T-cell (primary cell): ENCODE data around the gene ANKRD33B. TPM values are rescaled to one million over a fixed set of nuclear protein-coding genes. Genes with fewer than 3 reads are reported as not detected.

Source experiments
- ATAC-seq, 4 experiments: fragments of 200-7000 bp in 3 of 4; fragments of 150-1000 bp in 1 of 4; cut with Tn5 transposase; replicated peaks in 1 of 4; 1 replicate in 3 of 4; 2 replicates in 1 of 4; pipeline ENCODE4 v1.10.0; 2021; ENCODE audit warnings: moderate library complexity in 3 of 4, mild to moderate bottlenecking in 2 of 4, moderate number of reproducible peaks in 1 of 4
- CTCF ChIA-PET, 2 donors: fragments of 300-600 bp; sonication (Branson Sonifier 250); formaldehyde crosslinking; loops; one replicate each; lab custom pipeline; 2022; ENCODE audit warnings: antibody characterized with exemption in 2 of 2; lab: Charles Lee
- POLR2A ChIA-PET, 2 donors: fragments of 300-600 bp; sonication (Branson Sonifier 250); formaldehyde crosslinking; loops; one replicate each; lab custom pipeline; 2022; ENCODE audit warnings: antibody characterized with exemption in 2 of 2; lab: Charles Lee
- DNase-seq, 35 experiments: peaks; one replicate each; pipeline versions ENCODE4 v3.0.0 to v3.0.0-alpha.2; 2013 to 2023
- H3K27ac ChIP-seq: one replicate; pipeline ENCODE4 v1.5.1; 2013; ENCODE audit warnings: low read length
- H3K27me3 ChIP-seq, 2 experiments: replicated peaks in 1 of 2; 1 replicate in 1 of 2; 2 replicates in 1 of 2; pipeline versions ENCODE4 v1.6.1 to v1.7.0; 2013; ENCODE audit warnings: low read length in 1 of 2, mixed read lengths in 1 of 2; ENCODE audit not compliant: control insufficient read depth in 2 of 2, insufficient read depth in 2 of 2; ENCODE audit errors: extremely low read depth in 1 of 2
- H3K36me3 ChIP-seq, 2 donors: 1 replicate in 1 of 2; 2 replicates in 1 of 2; pipeline versions ENCODE4 v1.6.1 to v1.7.0; 2013; ENCODE audit warnings: low read length in 1 of 2; ENCODE audit not compliant: control insufficient read depth in 2 of 2, insufficient read depth in 1 of 2; ENCODE audit errors: extremely low read depth in 1 of 2
- H3K4me1 ChIP-seq, 2 experiments: 1 replicate in 1 of 2; 2 replicates in 1 of 2; pipeline versions ENCODE4 v1.6.1 to v1.7.0; 2013; ENCODE audit warnings: low read length in 2 of 2, mixed read lengths in 1 of 2; ENCODE audit not compliant: insufficient read depth in 2 of 2, control insufficient read depth in 1 of 2; ENCODE audit errors: extremely low read depth in 1 of 2
- H3K4me3 ChIP-seq, 2 donors: 1 replicate in 1 of 2; 2 replicates in 1 of 2; pipeline versions ENCODE4 v1.5.1 to v1.7.0; 2013; ENCODE audit warnings: mild to moderate bottlenecking in 2 of 2, low read length in 1 of 2, moderate library complexity in 1 of 2; ENCODE audit not compliant: control insufficient read depth in 1 of 2; ENCODE audit errors: extremely low read depth in 1 of 2
- H3K9me3 ChIP-seq: 2 replicates; pipeline ENCODE4 v1.7.0; 2013
- H3K27ac Mint-ChIP-seq, 2 donors: one replicate each; pipeline ENCODE4 v1.8.0; 2020 to 2021; ENCODE audit warnings: mild to moderate bottlenecking in 2 of 2, mixed read lengths in 2 of 2
- H3K27me3 Mint-ChIP-seq, 2 donors: one replicate each; pipeline ENCODE4 v1.8.0; 2021 to 2022; ENCODE audit warnings: mixed read lengths in 2 of 2
- H3K36me3 Mint-ChIP-seq: one replicate; pipeline ENCODE4 v1.8.0; 2021; ENCODE audit warnings: mixed read lengths
- H3K4me1 Mint-ChIP-seq, 3 donors: one replicate each; pipeline ENCODE4 v1.8.0; 2020 to 2022; ENCODE audit warnings: mixed read lengths in 3 of 3, mild to moderate bottlenecking in 1 of 3
- H3K4me3 Mint-ChIP-seq, 3 donors: one replicate each; pipeline ENCODE4 v1.8.0; 2020 to 2022; ENCODE audit warnings: mild to moderate bottlenecking in 3 of 3, mixed read lengths in 3 of 3, moderate library complexity in 3 of 3
- H3K9me3 Mint-ChIP-seq, 3 donors: one replicate each; pipeline ENCODE4 v1.8.0; 2020 to 2022; ENCODE audit warnings: mixed read lengths in 3 of 3
- WGBS: methylation state at CpG from one replicate; pipeline ENCODE4 v1.1.5; 2013; ENCODE audit warnings: missing lambda C conversion rate; ENCODE audit not compliant: insufficient coverage; 5-methylcytosine and 5-hydroxymethylcytosine counted together
- total RNA-seq, 35 experiments: library from RNA in 6 of 35; stranded (reverse) in 6 of 35; fragments of 120-200 nt in 1 of 35; gene quantifications; one replicate each; pipeline versions ENCODE4 v1.2.1 to v1.2.4 and lab custom pipeline; 2013 to 2026

Gene ANKRD33B
- total RNA-seq, 5 donors from 2014 or later (not counting 1 experiment from before 2014, with no cell fraction given): 1.0 to 4.1 (median 2.4) TPM

- no peak overlapping the region for H3K27ac Mint-ChIP-seq
- H3K4me1 ChIP-seq: no peaks in the 10 kb centered on the region
- ChIA-PET POLR2A (no interaction called here), CTCF (interaction anchor here in 1 of 2 donors (0.6 kb wide), 1 partner anchor 316 kb away, joined by 3 read pairs; no protein-coding TSS in a partner anchor)
- H3K36me3 Mint-ChIP-seq: peaks cover 4% of the 10 kb centered on the region
- H3K27me3 Mint-ChIP-seq: no peaks in the 10 kb centered on the region
- peaks cover 0 to 7% of the 10 kb centered on the region in 2 experiments for H3K27me3 ChIP-seq
- DNase-seq (no peak), ATAC-seq (no peak)
- WGBS: 91% methylated on average over 11 of the region's 14 CpGs
- no peak overlapping the region for H3K27ac ChIP-seq
- peaks cover 0 to 6% (median 0%) of the 10 kb centered on the region in 3 donors for H3K9me3 Mint-ChIP-seq
- H3K36me3 ChIP-seq: no peaks in the 10 kb centered on the region
- no peak overlapping the region for H3K4me3 ChIP-seq
- H3K9me3 ChIP-seq: no peaks in the 10 kb centered on the region
- H3K4me1 Mint-ChIP-seq: no peaks in the 10 kb centered on the region
- H3K4me3 Mint-ChIP-seq: no peak overlapping the region
Measured at GRCh38 chr5:10521466-10522223, 42.2 kb upstream of the ANKRD33B start.

GRCh38 chr5:10522224-10522611 lies 41.7 kb upstream of the ANKRD33B start:
- ChIA-PET CTCF (no interaction called here), POLR2A (no interaction called here)
- H3K27ac ChIP-seq: no peak overlapping the region
- H3K9me3 Mint-ChIP-seq: peaks cover 0 to 6% (median 0%) of the 10 kb centered on the region in 3 donors
- no peaks in the 10 kb centered on the region for H3K9me3 ChIP-seq
- H3K4me1 Mint-ChIP-seq: no peaks in the 10 kb centered on the region
- no peak overlapping the region for H3K4me3 ChIP-seq
- H3K4me1 ChIP-seq: no peaks in the 10 kb centered on the region
- H3K27me3 Mint-ChIP-seq: no peaks in the 10 kb centered on the region
- no peak for ATAC-seq
- peaks cover 0 to 6% of the 10 kb centered on the region in 2 experiments for H3K27me3 ChIP-seq
- 100% methylated on average over 2 of the region's 4 CpGs for WGBS
- no peak overlapping the region for H3K27ac Mint-ChIP-seq
- no peaks in the 10 kb centered on the region for H3K36me3 ChIP-seq
- H3K4me3 Mint-ChIP-seq: no peak overlapping the region
- peaks cover 4% of the 10 kb centered on the region for H3K36me3 Mint-ChIP-seq
- DNase-seq: no peak

GRCh38 chr5:10524376-10525123 lies 39.3 kb upstream of the ANKRD33B start:
- Mint-ChIP-seq H3K27me3 (no peaks in the 10 kb centered on the region), H3K36me3 (peaks cover 4% of the 10 kb centered on the region), H3K4me1 (no peaks in the 10 kb centered on the region), H3K27ac (no peak overlapping the region), H3K4me3 (no peak overlapping the region), H3K9me3 (peaks cover 0 to 6% (median 0%) of the 10 kb centered on the region in 3 donors)
- ATAC-seq: no peak
- POLR2A ChIA-PET: no interaction called here
- Histone ChIP-seq H3K27me3 (peaks cover 0 to 3% of the 10 kb centered on the region in 2 experiments), H3K4me1 (no peaks in the 10 kb centered on the region), H3K36me3 (no peaks in the 10 kb centered on the region), H3K9me3 (no peaks in the 10 kb centered on the region), H3K4me3 (no peak overlapping the region), H3K27ac (no peak overlapping the region)
- DNase-seq: no peak
- 85% methylated on average over 14 of the region's 19 CpGs for WGBS
- CTCF ChIA-PET: interaction anchor here in 1 of 2 donors (0.6 kb wide), 1 partner anchor 49 kb away, joined by 3 read pairs; no protein-coding TSS in a partner anchor

GRCh38 chr5:10525124-10525495 lies 38.8 kb upstream of the ANKRD33B start:
- ChIA-PET CTCF (interaction anchor here in 1 of 2 donors (0.6 kb wide), 1 partner anchor 49 kb away, joined by 3 read pairs; no protein-coding TSS in a partner anchor), POLR2A (no interaction called here)
- H3K27ac Mint-ChIP-seq: no peak overlapping the region
- no peaks in the 10 kb centered on the region for H3K27me3 Mint-ChIP-seq
- ATAC-seq (no peak), DNase-seq (no peak)
- Histone ChIP-seq H3K36me3 (no peaks in the 10 kb centered on the region), H3K9me3 (no peaks in the 10 kb centered on the region), H3K27me3 (peaks cover 0 to 3% of the 10 kb centered on the region in 2 experiments), H3K4me1 (no peaks in the 10 kb centered on the region), H3K4me3 (no peak overlapping the region), H3K27ac (no peak overlapping the region)
- peaks cover 0 to 6% (median 0%) of the 10 kb centered on the region in 3 donors for H3K9me3 Mint-ChIP-seq
- no peaks in the 10 kb centered on the region for H3K4me1 Mint-ChIP-seq
- H3K4me3 Mint-ChIP-seq: no peak overlapping the region
- H3K36me3 Mint-ChIP-seq: peaks cover 4% of the 10 kb centered on the region
- 100% methylated on average over 1 of the region's 4 CpGs for WGBS

GRCh38 chr5:10527281-10527950 lies 36.5 kb upstream of the ANKRD33B start:
- 84% methylated on average over 8 of the region's 11 CpGs for WGBS
- Mint-ChIP-seq H3K4me1 (no peaks in the 10 kb centered on the region), H3K27ac (no peak overlapping the region), H3K9me3 (peaks cover 0 to 6% (median 0%) of the 10 kb centered on the region in 3 donors), H3K27me3 (peaks cover 5 to 8% of the 10 kb centered on the region in 2 donors), H3K4me3 (no peak overlapping the region), H3K36me3 (peaks cover 4% of the 10 kb centered on the region)
- POLR2A ChIA-PET: no interaction called here
- no peak overlapping the region for H3K27ac ChIP-seq
- no peaks in the 10 kb centered on the region for H3K4me1 ChIP-seq
- no peaks in the 10 kb centered on the region for H3K36me3 ChIP-seq
- no peak for DNase-seq
- CTCF ChIA-PET: interaction anchor here in 1 of 2 donors (0.6 kb wide), 1 partner anchor 230 kb away, joined by 5 read pairs; no protein-coding TSS in a partner anchor
- H3K9me3 ChIP-seq: no peaks in the 10 kb centered on the region
- peaks cover 0 to 14% of the 10 kb centered on the region in 2 experiments for H3K27me3 ChIP-seq
- ATAC-seq: no peak
- H3K4me3 ChIP-seq: no peak overlapping the region
